CD4-positive, alpha-beta T cell (primary cell): ENCODE results near the gene ARIH1. TPM values are rescaled to one million over a fixed set of nuclear protein-coding genes. Genes with fewer than 3 reads are reported as not detected.

Experiments
- ATAC-seq: fragments of 200-7000 bp; cut with Tn5 transposase; one replicate; pipeline ENCODE4 v1.10.0; 2022; ENCODE audit warnings: mild to moderate bottlenecking; ENCODE audit not compliant: poor library complexity
- CTCF ChIA-PET: fragments of 350-600 bp; sonication (Branson Sonifier 250); formaldehyde crosslinking; loops from one replicate; lab custom pipeline; 2021; ENCODE audit warnings: antibody characterized with exemption, inconsistent platforms; lab: Charles Lee
- POLR2A ChIA-PET: fragments of 350-600 bp; sonication (Branson Sonifier 250); formaldehyde crosslinking; loops from one replicate; lab custom pipeline; 2021; ENCODE audit warnings: antibody characterized with exemption, inconsistent platforms; lab: Charles Lee
- DNase-seq, 14 experiments: peaks; one replicate each; pipeline ENCODE4 v3.0.0-alpha.2; 2013 to 2020; ENCODE audit warnings: mixed read lengths in 2 of 14
- H3K27ac ChIP-seq, 2 donors: one replicate each; pipeline versions ENCODE4 v1.5.1 to v1.7.0; 2013; ENCODE audit warnings: low read length in 2 of 2, low read depth in 1 of 2, mild to moderate bottlenecking in 1 of 2
- H3K27me3 ChIP-seq, 2 experiments: 1 replicate in 1 of 2; 2 replicates in 1 of 2; pipeline versions ENCODE4 v1.6.1 to v1.7.0; 2013; ENCODE audit warnings: low read length in 2 of 2, control low read depth in 1 of 2, mild to moderate bottlenecking in 1 of 2, moderate library complexity in 1 of 2; ENCODE audit not compliant: insufficient read depth in 2 of 2, control insufficient read depth in 1 of 2
- H3K36me3 ChIP-seq: one replicate; pipeline ENCODE4 v1.6.1; 2013; ENCODE audit warnings: low read length, control low read depth; ENCODE audit not compliant: insufficient read depth
- H3K4me1 ChIP-seq: one replicate; pipeline ENCODE4 v1.6.1; 2013; ENCODE audit warnings: low read length, control low read depth; ENCODE audit not compliant: insufficient read depth
- H3K4me3 ChIP-seq: one replicate; pipeline ENCODE4 v1.5.1; 2013; ENCODE audit warnings: mild to moderate bottlenecking, low read length, moderate library complexity
- H3K9me3 ChIP-seq, 2 experiments: 1 replicate in 1 of 2; 2 replicates in 1 of 2; pipeline versions ENCODE4 v1.6.1 to v1.7.0; 2013; ENCODE audit warnings: low read length in 2 of 2, mild to moderate bottlenecking in 2 of 2, control low read depth in 1 of 2, moderate library complexity in 1 of 2; ENCODE audit not compliant: control insufficient read depth in 1 of 2, insufficient read depth in 1 of 2
- H3K27ac Mint-ChIP-seq: one replicate; pipeline ENCODE4 v1.8.0; 2020; ENCODE audit warnings: mixed read lengths
- H3K27me3 Mint-ChIP-seq: one replicate; pipeline ENCODE4 v1.8.0; 2021; ENCODE audit warnings: mixed read lengths
- H3K36me3 Mint-ChIP-seq: one replicate; pipeline ENCODE4 v1.8.0; 2021; ENCODE audit warnings: low read depth, mixed read lengths
- H3K4me1 Mint-ChIP-seq: one replicate; pipeline ENCODE4 v1.8.0; 2021; ENCODE audit warnings: low read depth, mixed read lengths
- H3K4me3 Mint-ChIP-seq: one replicate; pipeline ENCODE4 v1.8.0; 2020; ENCODE audit warnings: mild to moderate bottlenecking, mixed read lengths
- H3K9me3 Mint-ChIP-seq: one replicate; pipeline ENCODE4 v1.8.0; 2020; ENCODE audit warnings: mixed read lengths
- intact Hi-C, 2 experiments: fragments of 100-400 bp; cut with DNase I in 1 of 2; cut with micrococcal nuclease in 1 of 2; formaldehyde crosslinking; loops; one replicate each; pipeline versions ENCODE4 v1.15.1 to v1.9.0; 2023 to 2025; cut with DNase I, micrococcal nuclease
- total RNA-seq, 174 experiments: library from RNA in 2 of 174; stranded (reverse) in 2 of 174; gene quantifications; one replicate each; pipeline ENCODE4 v1.2.3 and lab custom pipeline; 2021 to 2026
- TF ChIP-seq, protein P1 (sequence below): fragments of 200-600 bp; IDR thresholded peaks from one replicate; pipeline ENCODE4 v1.8.0; 2022; ENCODE audit warnings: antibody characterized with exemption, mild to moderate bottlenecking

The ARIH1 gene
- total RNA-seq, 2 experiments from 2014 or later: 281 to 283 TPM

DNA sequence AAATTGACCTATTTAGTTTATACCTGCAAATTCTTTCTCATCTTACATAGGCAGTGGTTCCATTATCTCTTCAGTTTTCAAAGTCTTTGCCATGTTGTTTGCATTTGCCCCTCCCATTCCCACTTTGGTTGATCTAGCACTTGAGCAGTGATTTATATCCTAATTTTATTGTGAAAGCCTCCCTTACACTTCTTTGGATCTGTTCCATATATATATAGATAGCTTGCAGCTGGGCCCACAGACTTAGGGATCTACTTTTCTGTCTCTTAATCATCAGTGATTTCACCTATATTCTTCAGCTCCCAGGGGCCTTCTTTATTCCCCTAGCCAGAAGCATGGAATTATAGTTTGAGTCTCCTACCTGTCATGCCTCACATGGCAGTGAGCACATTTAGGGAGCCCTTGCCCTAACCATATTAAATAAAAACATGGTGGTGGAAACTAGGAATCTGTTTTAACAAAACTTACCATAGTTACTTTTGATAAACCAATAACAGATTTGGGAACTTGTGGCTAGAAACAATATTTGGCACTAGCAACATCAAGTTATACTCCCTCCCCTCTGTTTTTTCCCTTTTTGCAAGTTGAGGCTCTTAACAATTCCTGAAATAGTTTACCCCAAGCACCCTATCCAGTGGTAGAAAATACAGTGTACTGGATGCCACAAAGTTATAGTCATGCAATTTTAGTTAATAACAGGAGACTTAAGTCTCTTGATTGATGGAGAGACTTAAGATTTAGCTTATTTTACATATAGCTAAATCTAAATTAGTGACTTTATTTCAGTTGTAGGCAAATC, 41.7 kb downstream of the ARIH1 start:
- no peak overlapping the region for H3K27ac ChIP-seq
- H3K36me3 ChIP-seq: peaks cover 16% of the 10 kb centered on the region
- Mint-ChIP-seq H3K27me3 (no peaks in the 10 kb centered on the region), H3K4me1 (peaks cover 60% of the 10 kb centered on the region), H3K36me3 (peaks cover 35% of the 10 kb centered on the region), H3K9me3 (no peaks in the 10 kb centered on the region), H3K27ac (no peak overlapping the region), H3K4me3 (no peak overlapping the region)
- no peaks in the 10 kb centered on the region for H3K9me3 ChIP-seq
- H3K4me1 ChIP-seq: peaks cover 25% of the 10 kb centered on the region
- DNase-seq: no peak
- POLR2A ChIA-PET: interaction anchor here (1.1 kb wide), 1 partner anchor 42 kb away, joined by 3 read pairs; no protein-coding TSS in a partner anchor
- H3K4me3 ChIP-seq: no peak overlapping the region
- CTCF ChIA-PET: no interaction called here
- no peaks in the 10 kb centered on the region for H3K27me3 ChIP-seq
- intact Hi-C loops: no loop called here
- TF ChIP-seq, protein P1, sequence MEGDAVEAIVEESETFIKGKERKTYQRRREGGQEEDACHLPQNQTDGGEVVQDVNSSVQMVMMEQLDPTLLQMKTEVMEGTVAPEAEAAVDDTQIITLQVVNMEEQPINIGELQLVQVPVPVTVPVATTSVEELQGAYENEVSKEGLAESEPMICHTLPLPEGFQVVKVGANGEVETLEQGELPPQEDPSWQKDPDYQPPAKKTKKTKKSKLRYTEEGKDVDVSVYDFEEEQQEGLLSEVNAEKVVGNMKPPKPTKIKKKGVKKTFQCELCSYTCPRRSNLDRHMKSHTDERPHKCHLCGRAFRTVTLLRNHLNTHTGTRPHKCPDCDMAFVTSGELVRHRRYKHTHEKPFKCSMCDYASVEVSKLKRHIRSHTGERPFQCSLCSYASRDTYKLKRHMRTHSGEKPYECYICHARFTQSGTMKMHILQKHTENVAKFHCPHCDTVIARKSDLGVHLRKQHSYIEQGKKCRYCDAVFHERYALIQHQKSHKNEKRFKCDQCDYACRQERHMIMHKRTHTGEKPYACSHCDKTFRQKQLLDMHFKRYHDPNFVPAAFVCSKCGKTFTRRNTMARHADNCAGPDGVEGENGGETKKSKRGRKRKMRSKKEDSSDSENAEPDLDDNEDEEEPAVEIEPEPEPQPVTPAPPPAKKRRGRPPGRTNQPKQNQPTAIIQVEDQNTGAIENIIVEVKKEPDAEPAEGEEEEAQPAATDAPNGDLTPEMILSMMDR: no peak
- ATAC-seq: no peak

DNA sequence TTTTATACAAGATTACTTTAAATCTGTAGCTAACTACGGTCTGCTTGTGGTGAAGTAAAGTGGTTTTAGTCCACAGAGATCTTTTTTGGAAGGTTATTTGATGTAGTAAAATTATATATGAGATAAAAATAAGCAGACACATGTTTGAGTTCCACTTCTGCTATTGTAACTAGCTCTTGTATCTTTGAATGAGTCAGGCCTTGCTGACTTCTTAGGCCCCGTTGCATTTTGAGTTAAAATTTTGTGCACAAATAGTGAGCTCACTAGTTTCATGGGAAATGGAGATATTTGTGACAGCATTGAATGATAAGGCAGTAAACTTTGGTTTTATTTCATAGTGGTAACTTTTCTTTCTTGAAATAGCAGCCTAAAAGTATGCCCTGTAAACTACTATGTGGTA, 42.6 kb downstream of the ARIH1 start:
- ATAC-seq: no peak
- peaks cover 50% of the 10 kb centered on the region for H3K4me1 Mint-ChIP-seq

GRCh38 chr15:72521682-72522081, 47.6 kb downstream of the ARIH1 start:
- TF ChIP-seq, protein P1: no peak
- Mint-ChIP-seq H3K27ac (no peak overlapping the region), H3K9me3 (no peaks in the 10 kb centered on the region), H3K4me3 (no peak overlapping the region), H3K4me1 (peaks cover 23% of the 10 kb centered on the region), H3K27me3 (no peaks in the 10 kb centered on the region), H3K36me3 (peaks cover 62% of the 10 kb centered on the region)
- H3K36me3 ChIP-seq: peaks cover 20% of the 10 kb centered on the region
- intact Hi-C loops: no loop called here
- H3K4me1 ChIP-seq: no peaks in the 10 kb centered on the region
- ChIA-PET POLR2A (no interaction called here), CTCF (no interaction called here)
- DNase-seq (peak in 2 of 14 experiments; percentile 13 to 18), ATAC-seq (no peak)
- no peaks in the 10 kb centered on the region for H3K9me3 ChIP-seq
- no peak overlapping the region for H3K4me3 ChIP-seq
- no peaks in the 10 kb centered on the region for H3K27me3 ChIP-seq
- H3K27ac ChIP-seq: no peak overlapping the region

More for the DNA sequence above, 42.6 kb downstream of the ARIH1 start:
- TF ChIP-seq, protein P1: no peak
- intact Hi-C loops: no loop called here
- ChIA-PET POLR2A (interaction anchor here (1.1 kb wide), 1 partner anchor 43 kb away, joined by 3 read pairs; no protein-coding TSS in a partner anchor), CTCF (no interaction called here)
- H3K36me3 Mint-ChIP-seq: peaks cover 43% of the 10 kb centered on the region
- Histone ChIP-seq H3K27me3 (no peaks in the 10 kb centered on the region), H3K4me1 (peaks cover 18% of the 10 kb centered on the region), H3K27ac (no peak overlapping the region), H3K4me3 (no peak overlapping the region), H3K9me3 (no peaks in the 10 kb centered on the region), H3K36me3 (peaks cover 16% of the 10 kb centered on the region)
- H3K9me3 Mint-ChIP-seq: no peaks in the 10 kb centered on the region
- H3K27ac Mint-ChIP-seq: no peak overlapping the region
- DNase-seq: no peak
- no peak overlapping the region for H3K4me3 Mint-ChIP-seq
- no peaks in the 10 kb centered on the region for H3K27me3 Mint-ChIP-seq
